Motor neuron (in vitro differentiated cells): ENCODE results near the gene LCE2B. TPM values are rescaled to one million over a fixed set of nuclear protein-coding genes. Genes with fewer than 3 reads are reported as not detected.

Experiments used
- total RNA-seq, 8 experiments: library from RNA; unstranded; fragments of 300-600 nt; gene quantifications; 2 replicates each; pipeline versions ENCODE4 v1.2.3 to v1.2.4, GENCODE V29; 2022

The LCE2B gene
- total RNA-seq, 8 experiments from 2014 or later = not detected

Other genes with a start within 250 kb of the LCE2B start
- 1 to 10 TPM in 1 of 8 experiments, under 1 TPM in 2, not detected in 5; 0.25 to 1.1 (median 0.66) TPM for gene LCE5A, start 175.3 kb upstream of the LCE2B start, total RNA-seq
- not detected for gene CRCT1, start 171.6 kb upstream of the LCE2B start, total RNA-seq
- under 1 TPM in 1 of 8 experiments, not detected in 7; 0.81 TPM for gene LCE3E, start 119.3 kb upstream of the LCE2B start, total RNA-seq
- not detected for gene LCE3D, start 105.6 kb upstream of the LCE2B start, total RNA-seq
- gene LCE3C, start 85.9 kb upstream of the LCE2B start, total RNA-seq = 1 to 10 TPM in 1 of 8 experiments, not detected in 7; 1.3 TPM
- gene LCE3B, start 72.3 kb upstream of the LCE2B start, total RNA-seq = not detected
- gene LCE3A, start 63.0 kb upstream of the LCE2B start, total RNA-seq = not detected
- not detected for gene LCE2D, start 22.7 kb upstream of the LCE2B start, total RNA-seq
- 1 to 10 TPM in 1 of 8 experiments, not detected in 7; 1.4 TPM for gene LCE2C, start 10.8 kb upstream of the LCE2B start, total RNA-seq
- under 1 TPM in 1 of 8 experiments, not detected in 7; 0.62 TPM for gene LCE2A, start 12.2 kb downstream of the LCE2B start, total RNA-seq
- gene LCE4A, start 22.0 kb downstream of the LCE2B start, total RNA-seq = not detected
- gene KPRP, start 71.9 kb downstream of the LCE2B start, total RNA-seq = 1 to 10 TPM in 1 of 8 experiments, under 1 TPM in 5, not detected in 2; 0.20 to 1.8 (median 0.37) TPM
- not detected for gene LCE1F, start 89.0 kb downstream of the LCE2B start, total RNA-seq
- under 1 TPM in 3 of 8 experiments, not detected in 5; 0.23 to 0.95 (median 0.51) TPM for gene LCE1E, start 100.1 kb downstream of the LCE2B start, total RNA-seq
- gene LCE1D, start 110.6 kb downstream of the LCE2B start, total RNA-seq = not detected
- 1 to 10 TPM in 1 of 8 experiments, under 1 TPM in 1, not detected in 6; 0.76 to 1.0 TPM for gene LCE1C, start 120.5 kb downstream of the LCE2B start, total RNA-seq
- under 1 TPM in 3 of 8 experiments, not detected in 5; 0.24 to 0.66 (median 0.25) TPM for gene LCE1B, start 125.8 kb downstream of the LCE2B start, total RNA-seq
- gene LCE1A, start 141.3 kb downstream of the LCE2B start, total RNA-seq = not detected
- gene LCE6A, start 156.7 kb downstream of the LCE2B start, total RNA-seq = 1 to 10 TPM in 1 of 8 experiments, under 1 TPM in 1, not detected in 6; 0.87 to 1.7 TPM
- 1 to 10 TPM in 1 of 8 experiments, not detected in 7; 2.4 TPM for gene LCE7A, start 173.9 kb downstream of the LCE2B start, total RNA-seq
- gene SMCP, start 192.2 kb downstream of the LCE2B start, total RNA-seq = not detected
- under 1 TPM in 5 of 8 experiments, not detected in 3; 0.13 to 0.90 (median 0.17) TPM for gene IVL, start 222.4 kb downstream of the LCE2B start, total RNA-seq